HG02973 (cell line): ENCODE results near the gene LRWD1.
"Not testable (repeated sequence)": the region's sequence is repeated elsewhere in the genome, so short reads cannot be mapped to it uniquely, and the experiment has no call there.

Experiments used
- ATAC-seq: cut with Tn5 transposase; IDR thresholded peaks from one replicate; pipeline ENCODE4 v1.9.1; 2021; ENCODE audit warnings: moderate library complexity; ENCODE audit not compliant: unreplicated experiment

Gene LRWD1

GRCh38 chr7:102493220-102493935 is 28.6 kb downstream of the LRWD1 start:
- ATAC-seq: peak; percentile 24

- ATAC-seq: not testable (repeated sequence)
Observed at GRCh38 chr7:102494026-102494425, 29.2 kb downstream of the LRWD1 start.

GRCh38 chr7:102494473-102495149 is 29.8 kb downstream of the LRWD1 start:
- peak; percentile 59 for ATAC-seq

- not testable (repeated sequence) for ATAC-seq
Observed at GRCh38 chr7:102496861-102497260, 32.1 kb downstream of the LRWD1 start.

GRCh38 chr7:102497308-102497707 is 32.5 kb downstream of the LRWD1 start:
- not testable (repeated sequence) for ATAC-seq

GRCh38 chr7:102498321-102498720 is 33.5 kb downstream of the LRWD1 start:
- not testable (repeated sequence) for ATAC-seq

GRCh38 chr7:102503141-102503540 is 38.4 kb downstream of the LRWD1 start:
- ATAC-seq: not testable (repeated sequence)

- not testable (repeated sequence) for ATAC-seq
Observed at GRCh38 chr7:102505298-102506185, 40.8 kb downstream of the LRWD1 start.

- ATAC-seq: not testable (repeated sequence)
Observed at GRCh38 chr7:102507410-102508088, 42.8 kb downstream of the LRWD1 start.

- ATAC-seq: not testable (repeated sequence)
Observed at GRCh38 chr7:102510575-102510974, 45.8 kb downstream of the LRWD1 start.

- ATAC-seq: peak; percentile 28
Observed at GRCh38 chr7:102511860-102512522, 47.2 kb downstream of the LRWD1 start.

GRCh38 chr7:102512642-102513221 is 47.9 kb downstream of the LRWD1 start:
- ATAC-seq: not testable (repeated sequence)

GRCh38 chr7:102514881-102515721 is 50.3 kb downstream of the LRWD1 start:
- peak; percentile 57 for ATAC-seq

- not testable (repeated sequence) for ATAC-seq
Observed at GRCh38 chr7:102515889-102516288, 51.1 kb downstream of the LRWD1 start.

GRCh38 chr7:102516951-102517350 is 52.2 kb downstream of the LRWD1 start:
- ATAC-seq: not testable (repeated sequence)

GRCh38 chr7:102517550-102518147 is 52.9 kb downstream of the LRWD1 start, which contains the start of gene RASA4B:
RASA4B (minus strand) TSS chr7:102517777; CDS start chr7:102517710, 67 bp downstream.
- peak; percentile 78 for ATAC-seq

GRCh38 chr7:102520797-102521196 is 56.0 kb downstream of the LRWD1 start:
- not testable (repeated sequence) for ATAC-seq
